Epithelial cell of prostate (primary cell): ENCODE measurements around the gene BCL2.

ENCODE experiments used
- DNase-seq: peaks from one replicate; pipeline ENCODE4 v3.0.0-alpha.2; 2011; ENCODE audit warnings: low read depth, low spot score
- H3K27ac ChIP-seq: fragments of 450-650 bp; 2 replicates; pipeline ENCODE4 v1.5.1; 2017; ENCODE audit warnings: mild to moderate bottlenecking

Gene BCL2

DNA sequence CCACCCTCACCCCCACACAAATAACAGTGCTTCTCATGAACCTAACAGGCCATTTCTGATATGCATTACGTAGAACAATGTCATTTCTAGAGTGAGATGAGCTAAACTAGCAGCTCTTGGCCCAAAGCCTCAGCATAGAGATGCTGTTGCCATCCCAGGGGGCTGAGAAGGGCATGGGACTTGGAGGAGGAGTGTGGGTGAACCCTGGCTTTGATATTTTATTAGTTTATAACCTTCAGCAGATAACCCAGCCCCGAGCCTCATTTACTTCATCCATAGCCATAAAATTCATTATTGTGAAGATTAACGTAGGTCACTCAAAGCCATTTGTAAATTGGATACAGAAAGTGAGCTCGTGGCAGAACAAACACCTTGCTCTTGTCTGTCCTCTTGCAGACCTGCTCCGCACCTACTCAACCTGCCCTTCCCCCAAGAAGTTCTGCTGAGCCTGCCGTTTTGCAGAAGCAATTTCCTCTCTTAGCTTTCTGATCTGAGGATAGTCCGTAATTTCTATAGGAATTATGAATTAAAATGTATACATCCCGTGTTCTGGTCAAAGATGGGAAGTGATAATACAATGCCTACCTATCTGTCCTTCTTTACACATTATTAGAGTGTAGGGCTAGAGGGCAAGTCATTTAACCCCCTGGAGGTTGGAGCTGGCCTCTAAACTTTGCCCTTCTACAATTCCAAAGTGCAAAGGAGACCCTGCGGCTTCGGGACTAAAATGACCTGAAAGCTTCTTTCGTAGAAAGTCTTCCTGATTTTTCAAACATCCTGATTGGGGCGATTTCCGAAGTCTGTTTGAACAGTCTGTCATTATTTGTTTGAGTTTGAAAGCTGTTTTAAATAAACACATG, 187.4 kb downstream of the BCL2 start:
- no peak for DNase-seq
- H3K27ac ChIP-seq = no peak overlapping the region

- H3K27ac ChIP-seq = no peak overlapping the region
- DNase-seq = no peak
These were observed 188.2 kb downstream of the BCL2 start for GRCh38 chr18:63131106-63131958.

DNA sequence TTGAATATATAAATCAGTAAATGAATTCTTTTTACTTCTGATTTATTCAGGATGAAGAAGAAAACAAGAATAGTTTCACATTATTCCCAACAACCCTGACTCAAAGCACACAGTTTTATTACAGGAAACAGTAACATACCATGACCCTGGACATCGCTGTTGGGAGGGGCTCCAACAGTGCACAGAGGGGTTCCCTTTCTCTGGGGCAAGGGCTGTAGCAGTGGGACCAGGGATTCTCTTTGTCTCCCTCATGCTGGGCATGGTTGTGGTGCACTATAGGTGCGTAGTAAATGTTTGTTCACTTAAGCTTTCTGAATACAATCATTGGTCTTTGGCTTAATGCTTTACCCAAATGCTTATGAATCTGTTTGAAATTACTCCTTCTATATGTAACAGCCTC, 189.4 kb downstream of the BCL2 start:
- no peak for DNase-seq

DNA sequence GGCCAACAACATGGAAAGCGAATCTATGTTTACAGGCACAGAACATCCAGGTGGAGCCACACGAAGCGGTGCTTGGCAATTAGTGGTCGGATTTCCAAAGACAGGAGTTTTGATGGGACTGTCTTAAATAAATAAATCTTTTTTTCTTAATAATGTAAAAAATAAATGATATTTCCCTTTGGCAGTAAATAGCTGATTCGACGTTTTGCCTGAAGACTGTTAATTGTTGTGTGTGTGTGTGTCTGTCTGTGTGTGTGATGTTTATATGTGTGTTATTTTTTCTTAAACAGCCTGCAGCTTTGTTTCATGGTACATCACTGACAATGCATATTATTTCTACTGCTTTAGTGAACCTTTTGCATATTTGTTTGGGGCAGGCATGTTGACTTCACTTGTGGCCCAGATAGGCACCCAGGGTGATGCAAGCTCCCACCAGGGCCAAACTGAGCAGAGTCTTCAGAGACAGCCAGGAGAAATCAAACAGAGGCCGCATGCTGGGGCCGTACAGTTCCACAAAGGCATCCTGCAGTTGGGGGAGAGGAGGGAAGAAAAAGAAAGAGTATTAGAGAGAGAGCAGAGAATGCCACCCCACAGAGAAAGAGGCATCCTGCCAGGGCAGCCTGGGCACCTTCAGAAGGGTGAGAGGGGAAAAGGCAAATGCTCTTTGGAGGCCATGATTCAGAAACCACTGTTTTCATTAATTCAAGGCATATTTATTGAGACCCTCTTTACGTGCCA, 191.2 kb downstream of the BCL2 start:
- no peak for DNase-seq
- no peak overlapping the region for H3K27ac ChIP-seq

More for the DNA sequence above, 189.4 kb downstream of the BCL2 start:
- no peak overlapping the region for H3K27ac ChIP-seq

DNA sequence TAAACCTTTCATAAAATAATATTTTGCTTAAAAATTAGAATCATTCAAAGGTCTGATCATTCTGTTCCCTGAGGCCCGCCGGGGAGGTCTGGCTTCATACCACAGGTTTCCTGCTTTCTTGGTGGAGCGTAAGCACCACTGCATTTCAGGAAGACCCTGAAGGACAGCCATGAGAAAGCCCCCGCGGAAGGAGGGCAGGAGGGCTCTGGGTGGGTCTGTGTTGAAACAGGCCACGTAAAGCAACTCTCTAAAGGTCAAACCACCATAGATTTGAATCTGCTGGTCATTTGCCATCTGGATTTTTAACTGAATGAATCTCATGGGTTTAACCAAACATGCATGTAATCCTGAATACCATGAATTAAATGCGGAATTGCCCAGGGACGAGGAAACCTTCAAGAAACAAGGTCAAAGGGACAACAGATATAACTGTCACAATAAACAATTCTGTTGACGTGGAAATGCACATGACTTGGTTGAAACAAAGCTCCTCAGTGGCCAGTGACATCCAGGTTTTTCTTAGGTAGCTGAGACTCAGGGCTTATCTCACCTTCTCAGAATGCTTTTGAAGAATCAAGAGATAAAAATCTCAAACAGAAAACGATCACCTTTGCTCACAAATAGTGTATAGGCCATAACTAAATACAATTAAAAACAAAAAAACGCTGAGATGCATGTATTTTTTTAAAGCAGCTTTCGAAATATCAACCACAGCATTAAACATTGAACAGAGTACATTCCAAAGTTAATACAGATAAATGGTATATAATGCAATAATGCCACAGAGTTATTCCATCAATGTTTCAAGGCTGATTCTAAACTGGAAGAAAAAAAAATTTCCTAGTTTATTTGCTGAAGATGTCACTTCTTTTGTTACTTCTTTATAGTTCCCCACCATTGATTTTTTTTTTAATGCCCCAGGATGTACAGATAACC, 193.2 kb downstream of the BCL2 start:
- no peak overlapping the region for H3K27ac ChIP-seq
- DNase-seq = no peak

DNA sequence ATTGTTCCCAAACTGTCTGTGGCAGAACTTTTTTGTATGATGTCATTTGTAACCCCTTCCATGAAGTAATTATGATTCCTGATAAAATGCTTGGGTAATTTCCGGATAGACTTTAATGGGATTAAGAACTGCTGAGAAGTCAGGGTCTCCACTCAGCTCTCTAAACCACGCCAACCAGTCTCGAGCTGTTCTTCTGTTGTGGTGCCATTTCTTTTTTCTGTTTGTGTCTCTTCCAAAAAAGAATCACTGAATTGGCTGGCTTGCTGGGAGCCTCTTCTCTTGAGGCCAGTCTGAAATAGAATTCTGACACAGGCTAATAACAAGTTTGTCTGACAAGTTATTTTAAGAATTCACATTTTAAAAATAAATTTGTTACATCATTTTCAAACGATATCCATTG, 198.9 kb downstream of the BCL2 start:
- DNase-seq = no peak
- no peak overlapping the region for H3K27ac ChIP-seq

DNA sequence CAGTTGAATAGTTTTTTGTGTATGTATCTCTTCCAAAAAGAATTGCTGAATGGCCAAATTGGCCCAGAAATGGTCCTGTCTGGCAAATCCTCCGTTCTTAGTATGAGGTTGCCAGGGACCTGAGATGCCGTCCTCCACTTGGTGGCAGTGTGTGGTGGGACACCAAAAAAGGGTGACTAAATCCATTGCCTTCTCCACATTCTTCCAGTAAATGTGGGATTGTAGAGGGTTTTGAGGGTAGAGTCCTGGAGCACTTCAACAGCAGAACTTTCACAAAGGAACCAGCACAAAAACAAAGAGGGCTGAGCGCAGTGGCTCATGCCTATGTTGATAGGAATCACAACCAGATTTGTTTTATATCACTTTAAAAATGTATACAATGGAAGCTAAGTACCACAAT, 199.9 kb downstream of the BCL2 start:
- DNase-seq = no peak

DNA sequence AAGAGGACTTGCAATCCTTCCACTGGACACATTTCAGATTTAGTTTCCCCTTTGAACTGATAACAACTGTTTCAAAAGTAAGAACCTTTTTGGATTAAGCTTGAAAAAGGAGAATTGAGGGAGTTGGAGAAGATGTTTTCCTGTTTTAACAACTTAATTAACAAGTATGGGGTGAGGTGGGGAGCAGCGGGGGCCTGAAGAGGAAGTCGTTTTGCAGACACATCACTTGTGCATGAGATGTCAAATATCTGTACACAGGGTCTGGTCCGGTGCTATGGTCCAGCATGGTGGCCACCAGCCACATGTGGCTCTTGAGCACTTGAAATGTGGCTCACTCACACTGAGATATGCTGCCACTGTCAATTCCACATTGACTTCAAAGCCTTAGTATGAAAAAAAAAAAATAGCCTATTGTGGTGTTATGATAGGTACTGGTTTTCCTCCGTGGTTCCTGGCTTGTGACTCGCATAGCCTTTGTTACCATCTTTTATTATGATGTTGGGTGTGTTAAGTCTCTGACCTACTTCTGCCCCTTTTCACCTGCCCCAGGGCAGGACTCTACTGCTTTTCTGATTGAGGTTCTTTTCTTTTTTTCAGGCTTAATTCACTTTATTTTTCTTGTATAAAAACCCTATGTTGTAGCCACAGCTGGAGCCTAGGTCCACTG, 205.5 kb downstream of the BCL2 start:
- DNase-seq = no peak

More for the DNA sequence above, 199.9 kb downstream of the BCL2 start:
- H3K27ac ChIP-seq = no peak overlapping the region

GRCh38 chr18:63112706-63113105, 206.9 kb downstream of the BCL2 start:
- H3K27ac ChIP-seq = no peak overlapping the region

More for the DNA sequence above, 205.5 kb downstream of the BCL2 start:
- no peak overlapping the region for H3K27ac ChIP-seq

GRCh38 chr18:63111671-63112402, 207.7 kb downstream of the BCL2 start:
- no peak for DNase-seq
- H3K27ac ChIP-seq = no peak overlapping the region

More at GRCh38 chr18:63112706-63113105, 206.9 kb downstream of the BCL2 start:
- no peak for DNase-seq

GRCh38 chr18:63109802-63110201, 209.8 kb downstream of the BCL2 start:
- no peak overlapping the region for H3K27ac ChIP-seq
- no peak for DNase-seq

- H3K27ac ChIP-seq = no peak overlapping the region
- no peak for DNase-seq
These were observed 210.5 kb downstream of the BCL2 start for GRCh38 chr18:63109022-63109421.

DNA sequence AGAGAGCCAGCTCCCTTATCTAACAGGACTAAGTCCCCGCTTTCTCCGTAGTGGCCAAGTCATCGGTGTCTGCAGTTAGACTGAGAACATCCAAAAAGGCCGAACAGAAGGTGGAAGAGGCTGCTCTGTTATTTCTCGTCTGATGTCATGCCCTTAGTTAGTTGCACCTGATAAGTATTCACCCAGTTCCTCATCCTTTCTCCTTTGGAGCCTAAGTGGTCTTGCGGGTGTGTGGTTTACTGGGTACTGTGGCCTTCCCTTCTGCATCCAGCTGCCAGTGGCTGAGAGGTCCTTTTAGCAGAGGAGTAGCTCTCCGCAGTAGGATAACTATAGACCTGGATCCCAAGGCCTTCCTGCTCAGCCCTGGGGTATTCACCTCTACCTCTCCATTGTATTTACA, 211.6 kb downstream of the BCL2 start:
- no peak overlapping the region for H3K27ac ChIP-seq
- no peak for DNase-seq

- no peak overlapping the region for H3K27ac ChIP-seq
- DNase-seq = no peak
These were observed 212.3 kb downstream of the BCL2 start for GRCh38 chr18:63107171-63107845.

GRCh38 chr18:63106727-63107126, 212.8 kb downstream of the BCL2 start:
- no peak for DNase-seq
- no peak overlapping the region for H3K27ac ChIP-seq

DNA sequence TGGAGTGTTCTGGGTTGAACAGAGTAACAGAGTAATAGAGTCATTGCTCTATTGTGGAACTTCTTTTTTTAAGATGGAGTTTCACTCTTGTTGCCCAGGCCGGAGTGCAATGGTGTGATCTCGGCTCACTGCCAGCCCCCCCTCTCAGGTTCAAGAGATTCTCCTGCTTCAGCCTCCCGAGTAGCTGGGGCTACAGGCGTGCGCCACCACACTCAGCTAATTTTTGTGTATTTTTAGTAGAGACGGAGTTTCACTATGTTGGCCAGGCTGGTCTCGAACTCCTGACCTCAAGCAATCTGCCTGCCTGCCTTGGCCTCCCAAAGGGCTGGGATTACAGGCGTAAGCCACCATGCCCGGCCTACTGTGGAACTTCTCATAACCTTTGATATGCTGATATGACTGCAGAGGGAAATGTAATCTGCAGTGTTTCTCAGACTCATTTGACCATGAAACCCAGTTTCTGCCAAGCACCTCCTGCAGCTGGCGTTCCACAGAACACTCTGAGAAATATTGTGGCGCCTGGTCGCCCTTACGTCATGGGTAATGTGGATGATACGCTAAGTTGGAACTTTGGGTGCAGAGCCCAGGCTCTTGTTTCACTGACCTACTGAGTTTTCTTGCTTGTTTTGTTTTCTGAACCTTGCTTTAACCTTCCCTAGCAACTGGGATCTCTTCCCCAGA, 213.8 kb downstream of the BCL2 start:
- no peak overlapping the region for H3K27ac ChIP-seq
- DNase-seq = no peak

DNA sequence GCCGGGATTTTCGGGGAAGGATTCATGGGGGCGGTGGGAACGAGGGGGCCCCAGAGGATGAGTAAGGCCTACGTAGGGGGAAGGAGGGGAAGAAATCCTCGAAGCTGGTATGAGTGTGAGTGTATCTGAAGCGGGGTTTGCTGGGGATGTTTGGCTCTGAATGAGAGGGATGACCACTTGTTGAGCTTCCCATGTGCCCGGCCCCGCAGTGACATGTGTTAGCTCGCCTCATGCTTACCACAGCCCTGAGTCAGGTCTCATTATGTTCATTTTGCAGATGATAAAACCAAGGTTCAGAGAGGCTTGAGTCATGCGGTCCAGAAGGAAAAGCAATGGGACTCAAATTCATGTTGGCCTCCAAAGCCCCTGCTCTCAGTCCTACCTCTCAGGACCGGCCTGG, 214.7 kb downstream of the BCL2 start:
- DNase-seq = no peak
- H3K27ac ChIP-seq = no peak overlapping the region
